SIG-M5 treated with dmso at 0.1 percent for 504 hours (cell line): ENCODE data around the gene GJB1.
A peak's percentile ranks its signal among the peaks of the same experiment; 100 is the strongest.

Experiments used
- DNase-seq: peaks from one replicate; lab custom pipeline; 2025; ENCODE audit not compliant: unreplicated experiment; lab: John Stamatoyannopoulos, UW

GJB1 gene

GRCh38 chrX:71214604-71215337 is 8.3 kb upstream of the GJB1 start:
- DNase-seq = no peak

GRCh38 chrX:71215338-71215912 is 7.6 kb upstream of the GJB1 start:
- DNase-seq = no peak

- no peak for DNase-seq
These were observed 6.5 kb upstream of the GJB1 start for GRCh38 chrX:71216485-71216884.

GRCh38 chrX:71217298-71217697 is 5.7 kb upstream of the GJB1 start:
- DNase-seq = no peak

DNA sequence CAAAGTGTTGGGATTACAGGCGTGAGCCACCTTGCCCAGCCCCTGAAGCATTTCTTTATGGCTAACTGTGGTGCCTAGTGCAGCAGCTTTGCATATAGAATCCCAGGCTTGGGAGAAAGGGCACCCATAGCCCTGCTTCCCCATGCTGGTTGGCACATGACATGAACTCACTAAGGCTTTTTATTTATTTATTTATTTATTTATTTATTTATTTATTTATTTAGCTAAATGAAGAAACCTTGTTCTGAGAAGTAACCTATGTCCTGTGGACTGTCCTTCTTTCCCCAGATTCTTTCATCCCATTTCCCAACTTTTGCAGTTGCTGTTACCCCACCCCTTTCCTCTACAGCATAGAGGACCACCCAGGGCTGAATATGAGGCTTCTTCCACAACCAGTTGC is 1.9 kb upstream of the GJB1 start:
- no peak for DNase-seq

GRCh38 chrX:71224098-71224708 is 1.2 kb downstream of the GJB1 start:
- no peak for DNase-seq

DNA sequence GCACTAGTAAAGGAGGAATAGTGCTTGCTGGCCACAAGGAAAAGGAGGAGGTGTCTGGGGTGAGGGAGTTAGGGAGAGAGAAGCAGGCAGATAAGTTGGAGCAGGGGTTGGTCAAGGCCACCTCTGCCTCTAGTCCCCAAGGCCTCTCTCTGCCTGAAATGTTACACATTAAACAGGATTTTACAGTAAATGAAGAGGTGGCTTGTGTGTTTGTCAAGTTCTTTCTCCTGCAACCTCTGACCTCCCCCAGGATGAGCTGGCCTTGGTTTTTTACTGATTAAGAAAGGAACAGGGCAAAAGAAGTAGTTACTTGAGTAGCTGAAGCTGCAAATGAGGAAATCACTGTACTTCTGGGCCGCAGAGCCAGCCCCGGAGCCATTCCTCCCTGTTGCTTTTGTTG is 2.0 kb downstream of the GJB1 start:
- no peak for DNase-seq

- DNase-seq = no peak
These were observed 2.7 kb downstream of the GJB1 start for GRCh38 chrX:71225676-71226075.

- no peak for DNase-seq
These were observed 4.5 kb downstream of the GJB1 start for GRCh38 chrX:71227370-71228062.

GRCh38 chrX:71228063-71228642 is 5.1 kb downstream of the GJB1 start:
- DNase-seq = no peak

DNA sequence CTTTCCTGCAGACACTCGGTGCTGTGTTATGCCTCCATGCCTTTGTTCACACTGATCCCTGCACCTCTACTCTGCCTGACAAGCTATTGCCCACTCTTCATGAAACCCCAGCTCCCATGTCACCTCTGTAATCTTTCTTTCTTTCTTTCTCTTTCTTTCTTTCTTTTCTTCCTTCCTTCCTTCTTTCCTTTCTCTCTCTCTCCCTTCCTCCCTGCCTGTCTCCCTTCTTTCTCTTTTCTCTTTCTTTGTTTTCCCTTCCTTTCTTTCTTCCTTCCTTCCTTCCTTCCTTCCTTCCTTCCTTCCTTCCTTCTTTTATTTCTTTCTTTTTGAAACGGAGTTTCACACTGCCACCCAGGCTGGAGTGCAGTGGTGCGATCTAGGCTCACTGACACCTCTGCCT is 12.5 kb downstream of the GJB1 start:
- no peak for DNase-seq

GRCh38 chrX:71236836-71237235 is 13.8 kb downstream of the GJB1 start:
- DNase-seq = no peak

DNA sequence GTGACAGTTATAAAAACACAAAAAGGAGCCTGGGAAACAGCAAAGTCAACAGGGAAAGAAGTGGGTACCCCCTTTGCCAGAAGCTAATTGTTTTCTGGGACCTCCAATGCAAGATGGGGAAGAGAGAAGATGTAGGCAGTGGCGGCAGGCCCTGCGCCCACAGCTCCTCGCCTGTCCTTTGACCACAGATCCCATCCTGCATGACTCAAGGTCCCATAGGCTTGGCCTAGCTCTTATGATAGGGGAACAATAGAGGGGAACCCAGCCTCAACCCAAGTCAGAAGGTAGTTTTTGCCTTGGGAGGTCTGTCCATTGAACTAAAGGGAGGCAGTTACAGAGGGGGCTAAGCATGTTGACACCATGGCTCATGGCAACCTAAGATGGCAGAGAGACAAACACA is 16.8 kb downstream of the GJB1 start:
- no peak for DNase-seq

- DNase-seq = no peak
These were observed 18.3 kb downstream of the GJB1 start for GRCh38 chrX:71241301-71241700.

- no peak for DNase-seq
These were observed 21.5 kb downstream of the GJB1 start for GRCh38 chrX:71244359-71245128.

DNA sequence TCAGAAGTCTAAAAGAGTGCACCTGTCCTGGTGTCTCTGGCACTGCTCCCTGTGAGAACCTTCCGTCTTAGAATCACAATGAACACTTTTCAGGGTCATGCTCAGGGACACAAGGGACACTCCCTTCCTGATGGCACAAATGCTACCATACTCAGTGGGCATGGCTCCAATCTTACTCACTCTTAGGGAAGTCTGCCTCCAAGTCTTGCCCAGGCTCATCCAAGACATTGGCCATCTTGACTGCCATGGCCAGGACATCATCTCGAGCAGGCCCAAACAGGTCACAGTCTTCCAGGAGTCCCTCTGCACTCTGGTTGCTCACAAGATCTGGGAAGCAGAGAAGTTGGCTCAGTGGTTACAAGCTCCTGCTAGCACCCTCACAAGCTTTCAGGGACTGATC is 22.1 kb downstream of the GJB1 start:
- no peak for DNase-seq

GRCh38 chrX:71250841-71251240 is 27.8 kb downstream of the GJB1 start:
- no peak for DNase-seq

- DNase-seq = no peak
These were observed 28.5 kb downstream of the GJB1 start for GRCh38 chrX:71251466-71251973.

- no peak for DNase-seq
These were observed 29.2 kb downstream of the GJB1 start for GRCh38 chrX:71252221-71252620.

DNA sequence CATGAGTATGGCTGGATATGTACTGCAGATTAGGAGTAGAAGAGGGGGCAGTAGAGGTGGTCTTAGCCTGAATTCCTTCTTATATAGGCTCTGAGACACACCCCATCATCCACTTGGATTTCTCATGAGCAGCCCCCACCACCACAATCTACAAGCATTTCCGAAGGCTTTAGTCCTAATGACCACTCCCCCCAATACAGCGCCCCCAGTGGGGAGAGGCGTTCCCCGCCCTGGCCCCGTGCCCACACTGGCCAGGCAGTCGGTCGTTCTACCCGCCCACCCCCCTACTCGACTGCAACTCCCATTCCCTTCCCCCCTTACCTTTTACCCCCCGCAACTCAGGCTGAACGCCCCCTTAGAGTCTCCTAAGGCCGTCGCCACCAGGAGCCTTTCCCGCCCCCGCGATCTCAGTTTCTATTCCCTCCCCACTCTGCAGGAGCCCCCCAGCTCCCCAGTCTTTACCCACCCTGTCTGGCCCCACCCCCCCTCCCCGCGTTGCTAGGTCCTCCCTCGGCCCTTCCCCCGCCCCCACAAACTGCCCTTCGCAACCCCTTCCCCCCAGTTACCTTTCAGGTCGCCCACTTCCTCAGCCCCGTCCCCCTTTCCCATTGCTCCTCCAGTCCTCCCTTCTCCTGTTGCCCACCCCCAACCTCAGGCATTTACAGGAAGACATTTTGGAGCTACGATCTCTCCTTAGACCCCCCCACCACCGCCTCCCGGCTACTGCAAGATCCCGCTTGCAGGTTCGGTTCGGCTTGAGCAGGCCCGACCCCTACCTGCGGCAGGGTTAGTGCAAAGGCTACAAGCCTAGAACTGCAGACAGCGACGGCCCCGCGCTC is 30.4 kb downstream of the GJB1 start:
- peak; percentile 2 for DNase-seq
